GM19468 (cell line): Measurements from ENCODE around the gene NR1D1.
"Not testable (repeated sequence)": the region's sequence is repeated elsewhere in the genome, so short reads cannot be mapped to it uniquely, and the experiment has no call there.

ENCODE experiments used
- ATAC-seq: cut with Tn5 transposase; IDR thresholded peaks from one replicate; pipeline ENCODE4 v1.9.1; 2021; ENCODE audit warnings: mild to moderate bottlenecking, moderate library complexity, moderate number of reproducible peaks; ENCODE audit not compliant: unreplicated experiment; ENCODE audit errors: extremely low read depth

Gene NR1D1

GRCh38 chr17:40100419-40100668 lies at the start of gene NR1D1:
Gene NR1D1, minus strand, starts transcription at chr17:40100589. Its CDS starts 495 bp downstream, at chr17:40100094.
- no peak for ATAC-seq

GRCh38 chr17:40148527-40148926 lies 48.1 kb upstream of the NR1D1 start:
- ATAC-seq = no peak

GRCh38 chr17:40145476-40145875 lies 45.1 kb upstream of the NR1D1 start:
- no peak for ATAC-seq

GRCh38 chr17:40143166-40143565 lies 42.8 kb upstream of the NR1D1 start:
- ATAC-seq = not testable (repeated sequence)

- ATAC-seq = no peak
These were observed 39.2 kb upstream of the NR1D1 start for GRCh38 chr17:40139566-40140058.

- no peak for ATAC-seq
These were observed 35.4 kb upstream of the NR1D1 start for GRCh38 chr17:40135817-40136216.

GRCh38 chr17:40134184-40134583 lies 33.8 kb upstream of the NR1D1 start:
- no peak for ATAC-seq

- no peak for ATAC-seq
These were observed 30.1 kb upstream of the NR1D1 start for GRCh38 chr17:40130352-40131042.

GRCh38 chr17:40129498-40129897 lies 29.1 kb upstream of the NR1D1 start:
- no peak for ATAC-seq

- ATAC-seq = no peak
These were observed 24.1 kb upstream of the NR1D1 start for GRCh38 chr17:40124279-40125141.

GRCh38 chr17:40123811-40124114 lies 23.4 kb upstream of the NR1D1 start:
- no peak for ATAC-seq

GRCh38 chr17:40122999-40123810 lies 22.8 kb upstream of the NR1D1 start:
- no peak for ATAC-seq

- no peak for ATAC-seq
These were observed 22.0 kb upstream of the NR1D1 start for GRCh38 chr17:40122136-40122998.

GRCh38 chr17:40121181-40122135 lies 21.1 kb upstream of the NR1D1 start, which contains the start of gene MSL1:
Gene MSL1, plus strand, starts transcription at chr17:40121971. Its CDS starts 642 bp downstream, at chr17:40122613.
- no peak for ATAC-seq

- ATAC-seq = no peak
These were observed 14.7 kb upstream of the NR1D1 start for GRCh38 chr17:40115101-40115436.

- no peak for ATAC-seq
These were observed 13.5 kb upstream of the NR1D1 start for GRCh38 chr17:40113907-40114245.

- peak; percentile 28 for ATAC-seq
These were observed 12.9 kb upstream of the NR1D1 start for GRCh38 chr17:40113110-40113906.

- no peak for ATAC-seq
These were observed 12.3 kb upstream of the NR1D1 start for GRCh38 chr17:40112718-40113109.
